GM10847 (cell line): ENCODE results near the gene RASGRP4.

Experiments used
- POLR2A ChIP-seq: IDR thresholded peaks from 2 replicates; pipeline ENCODE4 v1.6.1; 2011; ENCODE audit not compliant: insufficient read length; ENCODE audit errors: extremely low read depth

RASGRP4 gene

GRCh38 chr19:38425222-38425809 lies 703 bp downstream of the RASGRP4 start:
- no peak for TF ChIP-seq POLR2A

DNA sequence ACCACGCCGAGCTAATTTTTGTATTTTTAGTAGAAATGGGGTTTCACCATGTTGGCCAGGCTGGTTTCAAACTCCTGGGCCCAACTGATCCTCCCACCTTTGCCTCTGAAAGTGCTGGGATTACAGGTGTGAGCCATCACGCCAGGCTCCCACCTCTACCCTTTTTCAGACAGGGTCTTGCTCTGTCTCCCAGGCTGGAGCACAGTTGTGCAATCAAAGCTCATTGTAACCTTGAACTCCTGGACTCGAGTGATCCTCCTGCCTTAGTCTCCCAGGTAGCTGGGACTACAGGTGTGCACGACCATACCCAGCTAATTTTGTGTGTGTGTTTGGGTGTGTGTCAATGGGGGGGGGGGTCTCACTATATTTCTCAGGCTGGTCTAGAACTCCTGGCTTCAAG lies 1.7 kb downstream of the RASGRP4 start:
- TF ChIP-seq POLR2A = no peak

DNA sequence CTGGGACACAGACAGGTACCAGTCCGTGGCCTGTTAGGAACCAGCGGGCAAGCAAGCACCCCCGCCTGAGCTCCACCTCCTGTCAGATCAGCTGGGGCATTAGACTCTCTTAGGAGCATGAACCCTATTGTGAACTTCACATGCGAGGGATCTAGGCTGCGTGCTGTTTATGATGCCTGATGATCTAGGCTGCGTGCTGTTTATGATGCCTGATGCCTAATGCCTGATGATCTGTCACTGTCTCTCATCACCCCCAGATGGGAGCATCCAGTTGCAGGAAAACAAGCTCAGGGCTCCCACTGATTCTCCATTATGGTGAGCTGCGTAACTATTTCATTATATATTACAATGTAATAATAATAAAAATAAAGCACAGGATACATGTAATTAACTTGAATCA lies 3.6 kb downstream of the RASGRP4 start:
- TF ChIP-seq POLR2A = no peak

DNA sequence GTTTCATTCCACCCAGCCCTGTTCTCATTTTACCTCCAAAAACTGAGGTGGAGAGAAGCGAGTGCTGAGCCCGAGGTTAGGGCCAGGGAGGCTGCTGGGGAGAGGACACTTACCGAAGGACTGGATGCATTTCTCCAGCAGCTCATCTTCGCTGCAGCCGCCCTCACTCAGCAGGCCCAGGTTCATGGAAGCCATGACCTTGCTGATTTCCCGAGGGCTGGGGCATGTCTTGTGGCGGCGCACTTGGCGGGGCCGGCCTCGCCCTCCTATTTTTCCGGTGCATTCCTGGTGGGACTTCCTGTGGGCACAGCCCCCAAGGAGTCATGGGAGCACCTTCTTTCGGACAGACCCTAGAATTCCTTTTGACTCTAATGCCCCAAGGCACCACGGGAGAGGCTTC lies 4.2 kb downstream of the RASGRP4 start:
- TF ChIP-seq POLR2A = no peak

DNA sequence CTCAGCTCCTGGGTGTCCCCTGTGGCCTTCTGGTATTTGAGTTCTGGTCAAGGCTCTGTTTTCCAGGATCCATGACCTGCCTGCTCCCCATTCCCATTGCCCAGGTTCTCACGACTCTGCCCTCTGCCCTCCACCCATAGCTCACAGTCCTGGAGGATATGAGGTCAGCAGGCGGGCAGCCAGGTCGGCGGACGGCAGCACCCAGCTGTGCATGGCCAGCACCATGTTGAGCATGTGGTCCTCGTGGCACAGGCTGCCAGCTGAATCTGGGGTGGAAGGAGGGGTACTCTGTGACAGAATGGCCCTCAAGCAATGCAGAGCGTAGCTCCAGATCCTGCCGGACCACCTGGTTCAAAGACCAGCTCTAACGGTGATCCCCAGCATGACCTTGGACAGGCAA lies 5.1 kb downstream of the RASGRP4 start:
- TF ChIP-seq POLR2A = no peak

DNA sequence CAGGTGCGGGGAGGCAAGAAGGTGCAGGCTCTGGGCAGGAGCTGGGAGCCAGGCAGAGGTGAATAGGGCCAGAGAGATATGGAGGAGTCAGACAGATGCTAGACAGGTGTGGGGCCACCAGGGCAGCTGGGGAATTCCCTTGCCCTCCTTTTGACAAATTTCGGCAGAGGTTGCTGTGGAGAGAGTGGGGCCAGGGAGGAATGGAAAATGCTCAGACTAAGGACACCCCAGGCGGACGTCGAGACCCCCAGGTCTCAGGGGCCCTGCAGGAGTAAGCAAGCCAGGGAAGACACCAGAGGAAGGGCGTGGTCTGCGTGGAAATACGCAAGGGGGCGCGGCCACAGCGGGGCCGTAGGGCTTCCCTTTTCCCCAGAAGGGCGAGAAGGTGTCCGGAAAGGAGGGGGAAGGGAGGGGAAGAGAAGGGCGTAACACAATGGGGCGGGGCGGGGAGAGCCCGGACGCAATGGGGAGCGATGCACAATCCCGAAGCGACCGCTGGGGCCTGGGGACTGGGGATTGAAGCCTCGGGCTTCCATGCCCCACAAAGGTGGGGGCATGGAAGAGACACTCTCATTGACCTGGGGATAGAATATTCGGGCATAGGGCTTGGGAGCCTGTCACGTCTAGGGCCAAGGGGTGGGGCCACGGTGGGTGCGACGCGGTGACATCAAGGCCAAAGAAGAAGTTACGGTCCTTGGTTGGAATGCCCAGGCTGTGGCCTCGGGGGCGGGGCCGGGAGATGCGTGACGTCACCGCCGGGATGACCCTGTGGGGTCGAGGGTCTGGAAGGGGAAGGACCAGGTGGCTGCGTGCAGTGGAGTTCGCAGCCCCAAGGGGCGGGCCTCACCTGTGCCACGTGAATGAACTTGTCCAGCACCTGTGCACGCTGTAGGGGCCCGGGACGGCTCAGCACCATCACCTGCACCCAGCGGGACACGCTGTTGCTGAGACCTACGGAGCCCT lies 8.2 kb downstream of the RASGRP4 start:
- TF ChIP-seq POLR2A = no peak

DNA sequence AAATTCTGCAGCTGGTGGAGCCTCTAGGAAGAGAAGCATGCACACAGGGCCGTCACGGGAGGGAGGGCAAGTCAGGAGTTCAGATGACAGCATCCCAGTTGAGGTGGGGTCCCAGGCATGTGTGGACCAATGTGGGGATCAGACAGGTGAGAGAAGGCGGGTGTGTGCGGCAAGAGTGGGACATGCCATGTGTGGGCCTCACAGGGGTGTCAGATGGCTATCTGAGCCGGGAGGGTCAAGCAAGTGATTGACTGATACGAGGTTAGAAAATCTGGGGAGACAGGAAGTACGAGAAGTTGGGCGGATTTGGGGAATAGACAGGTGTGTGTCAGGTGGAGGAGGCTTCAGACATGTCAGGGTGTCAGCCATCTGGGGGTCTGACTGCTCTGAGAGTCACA lies 8.9 kb downstream of the RASGRP4 start:
- TF ChIP-seq POLR2A = no peak

- no peak for TF ChIP-seq POLR2A
Observed at GRCh38 chr19:38413416-38413815, 12.6 kb downstream of the RASGRP4 start.

- TF ChIP-seq POLR2A = no peak
Observed at GRCh38 chr19:38412961-38413360, 13.1 kb downstream of the RASGRP4 start.

DNA sequence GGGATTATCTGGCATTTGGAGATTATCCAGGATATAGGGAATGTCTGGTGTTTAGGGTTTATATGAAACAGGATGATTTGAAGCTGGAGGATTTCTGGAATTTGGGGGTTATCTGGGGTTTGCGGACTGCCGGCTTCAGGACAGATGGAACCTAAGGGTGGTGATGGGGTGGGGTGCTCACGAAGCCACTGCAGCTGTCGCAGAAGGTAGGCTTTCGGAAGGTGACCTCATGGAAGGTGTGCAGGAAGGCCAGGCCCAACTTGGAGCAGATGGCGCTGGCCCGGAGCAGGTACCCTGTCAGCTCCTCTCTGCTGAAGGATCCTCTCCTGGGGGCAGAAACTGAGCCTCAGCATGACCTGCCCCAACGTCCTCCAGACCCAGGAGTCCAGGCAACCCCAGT lies 13.5 kb downstream of the RASGRP4 start:
- no peak for TF ChIP-seq POLR2A

DNA sequence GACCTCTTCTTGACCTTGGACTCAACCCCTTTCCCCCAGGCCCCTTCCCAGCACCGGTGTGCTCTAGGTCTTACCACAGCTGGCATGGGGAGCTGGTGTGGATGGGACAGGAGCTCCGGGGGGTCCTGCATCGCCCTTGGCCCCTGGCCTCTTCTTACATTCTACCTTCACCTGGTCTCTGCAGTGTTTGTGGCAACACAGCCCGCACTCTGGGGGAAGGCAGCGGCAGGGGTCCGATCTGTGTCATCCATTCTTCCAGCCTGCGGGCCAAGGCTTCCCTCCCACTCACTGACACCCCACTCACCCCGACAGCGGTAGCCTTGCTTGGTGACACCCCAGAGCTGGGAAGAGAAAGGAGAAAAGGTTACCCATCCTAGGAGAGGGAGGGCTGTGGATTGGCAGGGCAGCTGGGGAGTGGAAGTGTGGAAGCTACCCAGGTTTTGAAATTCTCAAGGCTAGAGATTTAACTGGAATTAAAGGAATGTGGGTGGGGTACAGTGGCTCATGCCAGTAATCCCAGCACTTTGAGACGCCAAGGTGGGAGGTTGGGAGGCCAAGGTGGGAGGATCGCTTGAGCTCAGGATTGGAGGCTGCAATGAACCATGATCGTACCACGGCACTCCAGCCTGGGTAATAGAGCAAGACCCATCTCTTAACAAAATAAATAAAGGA lies 14.8 kb downstream of the RASGRP4 start:
- no peak for TF ChIP-seq POLR2A

DNA sequence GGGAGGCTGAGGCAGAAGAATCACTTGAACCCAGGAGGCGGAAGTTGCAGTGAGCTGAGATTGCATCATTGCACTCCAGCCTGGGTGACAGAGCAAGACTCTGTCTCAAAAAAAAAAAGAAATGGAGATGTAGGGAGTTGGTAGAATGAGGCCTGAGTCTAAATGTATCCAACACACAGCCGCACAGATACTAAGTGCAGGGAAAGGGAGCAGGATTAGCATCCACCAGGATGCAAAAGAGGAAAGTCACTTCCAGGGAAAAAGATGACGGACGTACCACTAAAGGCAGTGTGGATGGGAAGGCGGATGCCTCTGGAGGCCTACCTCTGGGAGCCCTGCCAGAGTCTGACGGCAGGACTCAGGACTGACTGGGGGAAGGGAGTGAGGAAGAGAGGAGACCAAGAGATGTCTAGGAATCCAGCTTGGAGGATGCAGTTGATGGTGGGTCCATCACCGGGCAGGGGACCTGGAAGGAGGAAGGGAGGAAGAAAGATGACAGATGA lies 16.3 kb downstream of the RASGRP4 start:
- TF ChIP-seq POLR2A = no peak

DNA sequence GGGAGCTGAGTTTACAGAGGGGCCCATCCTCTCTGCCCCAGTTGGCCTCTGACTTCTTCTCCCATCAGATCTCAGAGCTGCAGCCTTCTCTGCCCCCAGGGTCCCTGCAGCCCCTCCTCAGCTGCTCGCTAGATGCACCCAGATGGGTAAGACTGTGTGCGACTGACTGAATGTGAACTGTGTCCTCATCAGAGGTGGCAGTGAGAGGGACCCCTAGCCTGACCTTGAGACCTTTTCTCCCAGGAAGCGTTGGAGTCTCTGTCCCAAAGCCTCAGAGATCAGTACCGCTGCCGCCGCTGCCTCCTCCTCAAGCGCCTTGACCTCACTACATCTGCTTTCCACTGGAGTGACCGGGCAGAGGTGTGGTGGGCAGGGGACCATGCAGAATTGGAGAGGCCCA lies 20.7 kb downstream of the RASGRP4 start:
- no peak for TF ChIP-seq POLR2A

DNA sequence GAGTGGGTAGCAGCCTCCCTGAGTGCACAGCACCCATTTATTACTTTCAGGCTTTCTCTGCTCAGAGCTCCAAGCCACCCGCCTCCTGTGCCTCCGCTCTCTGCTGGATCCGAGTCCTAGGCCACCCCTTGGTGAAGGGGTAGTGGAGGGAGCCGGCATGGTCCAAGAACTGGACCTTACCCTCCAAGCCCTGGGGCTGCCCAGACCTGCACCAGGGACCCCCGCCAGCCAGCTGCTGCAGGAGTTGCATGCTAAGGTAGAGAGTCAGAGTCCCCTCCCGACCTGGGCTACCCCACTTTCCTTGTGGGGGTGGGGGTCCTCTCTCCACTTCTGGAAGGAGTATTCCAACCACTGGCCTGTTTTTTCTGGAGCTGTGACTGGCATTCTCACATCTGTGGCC lies 21.2 kb downstream of the RASGRP4 start:
- TF ChIP-seq POLR2A = no peak

- peak; percentile 31 for TF ChIP-seq POLR2A
Observed at GRCh38 chr19:38402967-38403674, 22.9 kb downstream of the RASGRP4 start, which contains the start of gene FAM98C. TSS of gene FAM98C (plus strand) at chr19:38403093. CDS start at chr19:38403154, 61 bp downstream.
